SK-N-DZ (cell line): Measurements from ENCODE around the gene USP10.

Experiments used
- DNase-seq: peaks from one replicate; pipeline ENCODE4 v3.0.0-alpha.2; 2015; ENCODE audit warnings: low spot score

Gene USP10

GRCh38 chr16:84699147-84699711 is 571 bp upstream of the USP10 start:
- no peak for DNase-seq

GRCh38 chr16:84700446-84701300 is 873 bp downstream of the USP10 start:
- DNase-seq: peak; percentile 24

GRCh38 chr16:84703681-84704080 is 3.9 kb downstream of the USP10 start:
- no peak for DNase-seq

GRCh38 chr16:84704253-84704652 is 4.5 kb downstream of the USP10 start:
- DNase-seq: no peak

- DNase-seq: no peak
Observed at GRCh38 chr16:84706856-84707255, 7.1 kb downstream of the USP10 start.

- DNase-seq: no peak
Observed at GRCh38 chr16:84709609-84710008, 9.8 kb downstream of the USP10 start.

- DNase-seq: no peak
Observed at GRCh38 chr16:84710686-84711085, 10.9 kb downstream of the USP10 start.

GRCh38 chr16:84712138-84712671 is 12.4 kb downstream of the USP10 start:
- no peak for DNase-seq

- DNase-seq: no peak
Observed at GRCh38 chr16:84712801-84713775, 13.3 kb downstream of the USP10 start.

GRCh38 chr16:84714028-84714427 is 14.2 kb downstream of the USP10 start:
- no peak for DNase-seq

- no peak for DNase-seq
Observed at GRCh38 chr16:84715424-84715823, 15.6 kb downstream of the USP10 start.

GRCh38 chr16:84715854-84716253 is 16.1 kb downstream of the USP10 start:
- DNase-seq: no peak

- DNase-seq: no peak
Observed at GRCh38 chr16:84716740-84717139, 16.9 kb downstream of the USP10 start.

GRCh38 chr16:84717484-84717883 is 17.7 kb downstream of the USP10 start:
- no peak for DNase-seq

GRCh38 chr16:84720177-84720579 is 20.4 kb downstream of the USP10 start:
- DNase-seq: peak; percentile 32

- no peak for DNase-seq
Observed at GRCh38 chr16:84722068-84722467, 22.3 kb downstream of the USP10 start.

GRCh38 chr16:84723906-84724305 is 24.1 kb downstream of the USP10 start:
- DNase-seq: no peak

- no peak for DNase-seq
Observed at GRCh38 chr16:84724606-84725309, 25.0 kb downstream of the USP10 start.

GRCh38 chr16:84725481-84726078 is 25.8 kb downstream of the USP10 start:
- no peak for DNase-seq

GRCh38 chr16:84726079-84726668 is 26.4 kb downstream of the USP10 start:
- DNase-seq: peak; percentile 64
